ENCODE data around the gene CEP164.

The CEP164 gene

DNA sequence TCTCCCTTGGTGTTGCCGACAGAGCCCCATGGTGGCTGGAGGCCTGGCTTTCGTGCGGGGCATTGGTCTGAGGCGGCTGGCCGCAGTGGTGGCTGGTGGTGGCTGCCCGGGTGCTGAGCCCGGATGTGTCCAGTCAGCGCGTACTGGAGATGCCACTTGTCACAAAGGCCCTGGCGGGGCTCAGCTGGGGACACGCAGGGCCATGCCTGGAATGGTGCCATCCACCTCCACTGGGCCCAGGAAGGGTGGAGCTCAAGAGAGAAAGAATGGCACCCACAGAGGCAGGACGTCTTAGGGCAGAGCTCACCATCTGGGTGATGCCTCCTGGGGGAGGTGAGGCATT, 92.5 kb downstream of the CEP164 start:
- no peaks in the 10 kb centered on the region for H3K9me3 Mint-ChIP-seq
- H3K4me1 Mint-ChIP-seq (ENCODE audit: low read depth), result no peaks in the 10 kb centered on the region
- H3K27ac Mint-ChIP-seq, result no peak overlapping the region
- H3K27me3 Mint-ChIP-seq, result peaks cover 4% of the 10 kb centered on the region
- no peaks in the 10 kb centered on the region for H3K36me3 Mint-ChIP-seq (ENCODE audit: low read depth)
- intact Hi-C loops (cut with micrococcal nuclease), result no loop called here
- H3K4me3 Mint-ChIP-seq, result no peak overlapping the region

DNA sequence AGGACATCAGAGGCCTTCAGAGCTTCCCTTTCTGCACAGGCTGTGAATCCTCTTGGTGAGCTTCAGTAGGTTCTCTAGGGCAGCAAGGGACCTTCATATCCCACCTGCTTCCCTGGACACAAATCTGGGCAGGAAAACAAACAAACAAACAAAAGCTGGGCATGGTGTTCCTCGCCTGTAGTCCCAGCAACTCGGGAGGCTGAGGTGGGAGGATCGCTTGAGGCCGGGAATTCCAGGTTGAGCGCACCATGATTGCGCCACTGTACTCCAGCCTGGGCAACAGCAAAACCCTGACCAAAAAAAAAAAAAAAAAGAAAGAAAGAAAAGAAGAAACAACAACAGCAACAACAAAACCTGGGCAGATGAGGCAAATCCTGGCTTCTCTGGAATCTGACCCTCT, 92.9 kb downstream of the CEP164 start:
- peaks cover 4% of the 10 kb centered on the region for H3K27me3 Mint-ChIP-seq
- H3K4me1 Mint-ChIP-seq (ENCODE audit: low read depth), result no peaks in the 10 kb centered on the region
- intact Hi-C loops (cut with micrococcal nuclease), result no loop called here
- H3K4me3 Mint-ChIP-seq, result no peak overlapping the region
- H3K9me3 Mint-ChIP-seq, result no peaks in the 10 kb centered on the region
- no peak overlapping the region for H3K27ac Mint-ChIP-seq
- no peaks in the 10 kb centered on the region for H3K36me3 Mint-ChIP-seq (ENCODE audit: low read depth)

DNA sequence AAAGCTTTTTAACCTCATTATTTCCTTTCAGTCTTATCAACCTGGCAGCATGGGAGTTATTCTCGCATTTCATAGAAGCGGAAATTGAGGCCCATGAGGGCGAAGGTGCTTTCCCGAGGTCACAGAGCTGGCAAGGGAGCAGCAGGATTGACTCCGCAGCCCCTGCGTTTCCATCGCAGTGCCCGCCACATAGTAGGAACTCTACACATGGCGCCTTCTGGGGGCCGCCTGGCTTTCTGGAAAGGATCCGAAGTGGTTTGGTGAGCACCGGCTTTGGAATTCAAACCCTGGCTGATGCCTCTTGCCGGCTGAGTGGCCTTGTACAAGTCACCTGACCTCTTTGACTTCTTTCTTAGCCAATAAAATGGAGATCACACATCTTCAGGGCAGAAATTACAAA, 93.4 kb downstream of the CEP164 start:
- intact Hi-C loops (cut with micrococcal nuclease), result no loop called here
- Mint-ChIP-seq H3K36me3 (ENCODE audit: low read depth) (no peaks in the 10 kb centered on the region), H3K4me1 (ENCODE audit: low read depth) (no peaks in the 10 kb centered on the region), H3K27me3 (peaks cover 4% of the 10 kb centered on the region), H3K9me3 (no peaks in the 10 kb centered on the region), H3K27ac (no peak overlapping the region), H3K4me3 (no peak overlapping the region)

DNA sequence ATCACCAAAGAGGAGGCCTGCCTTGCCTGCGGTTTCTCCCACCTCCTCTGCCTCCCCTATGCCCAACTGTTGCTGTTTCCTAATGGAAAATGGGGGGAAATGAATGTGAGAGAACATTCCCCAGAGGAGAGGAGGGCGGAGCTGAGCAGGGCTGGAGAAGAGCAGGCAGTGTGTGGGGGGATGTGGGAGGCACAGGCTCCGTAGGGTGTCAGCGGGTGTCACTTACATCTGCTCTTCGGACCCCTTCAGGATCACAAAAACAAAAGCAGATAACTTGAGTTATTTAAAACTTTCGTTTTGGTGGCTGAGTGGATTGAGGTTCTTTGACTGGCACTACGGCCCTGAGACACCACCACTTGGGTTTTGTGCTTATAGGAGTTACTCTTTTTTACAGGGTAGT, 93.8 kb downstream of the CEP164 start:
- H3K4me1 Mint-ChIP-seq (ENCODE audit: low read depth), result no peaks in the 10 kb centered on the region
- H3K4me3 Mint-ChIP-seq, result no peak overlapping the region
- intact Hi-C loops (cut with micrococcal nuclease), result no loop called here
- no peaks in the 10 kb centered on the region for H3K9me3 Mint-ChIP-seq
- H3K36me3 Mint-ChIP-seq (ENCODE audit: low read depth), result no peaks in the 10 kb centered on the region
- H3K27me3 Mint-ChIP-seq, result peaks cover 4% of the 10 kb centered on the region
- H3K27ac Mint-ChIP-seq, result no peak overlapping the region

DNA sequence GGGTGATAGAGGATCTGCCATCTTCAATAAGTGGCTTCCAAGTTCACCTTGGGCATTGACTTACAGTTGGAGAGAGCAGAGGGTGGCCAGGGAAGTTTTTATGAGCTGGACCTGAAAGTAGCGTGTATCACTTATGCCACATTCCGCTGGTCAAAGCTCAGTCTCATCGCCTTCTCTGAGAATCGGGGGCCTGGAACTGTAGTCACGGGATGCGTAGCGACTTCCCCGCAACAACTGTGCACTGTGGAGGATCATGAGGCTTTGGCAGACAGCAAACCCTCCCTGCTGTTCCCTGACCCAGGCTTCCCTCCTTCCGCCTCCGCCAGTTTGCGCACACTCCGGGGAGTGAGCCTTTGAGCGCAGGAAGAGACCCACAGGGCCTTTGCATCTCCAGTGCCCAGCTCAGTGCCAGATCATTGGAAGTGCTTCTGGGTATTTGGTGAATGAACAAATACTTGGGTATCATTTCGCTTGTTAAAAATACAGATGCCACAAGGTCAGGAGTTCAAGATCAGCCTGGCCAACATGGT, 95.5 kb downstream of the CEP164 start:
- Mint-ChIP-seq H3K4me1 (ENCODE audit: low read depth) (no peaks in the 10 kb centered on the region), H3K9me3 (no peaks in the 10 kb centered on the region), H3K4me3 (no peak overlapping the region), H3K27ac (no peak overlapping the region), H3K36me3 (ENCODE audit: low read depth) (no peaks in the 10 kb centered on the region), H3K27me3 (peaks cover 3% of the 10 kb centered on the region)
- intact Hi-C loops (cut with micrococcal nuclease), result no loop called here

DNA sequence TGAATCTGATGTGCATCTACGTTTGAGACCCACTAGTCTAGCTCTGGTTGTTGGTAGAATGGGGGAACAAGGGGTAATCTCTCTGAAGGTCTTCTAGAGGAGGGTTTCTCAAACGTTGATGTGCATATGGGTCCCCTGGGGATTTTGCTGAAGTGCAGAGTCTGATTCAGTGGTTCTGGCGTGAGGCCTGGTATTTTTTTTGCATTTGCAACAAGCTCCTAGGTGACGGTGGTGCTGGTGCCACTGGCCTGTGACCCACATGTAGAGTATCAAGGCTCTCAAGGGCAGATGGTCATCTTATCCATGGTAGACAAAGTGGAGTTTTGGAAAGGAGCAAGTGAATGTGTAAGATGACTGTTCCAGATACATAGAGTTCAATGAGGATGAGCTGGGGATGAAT, 97.1 kb downstream of the CEP164 start:
- Mint-ChIP-seq H3K27me3 (peaks cover 3% of the 10 kb centered on the region), H3K4me3 (no peak overlapping the region), H3K36me3 (ENCODE audit: low read depth) (no peaks in the 10 kb centered on the region), H3K9me3 (no peaks in the 10 kb centered on the region), H3K4me1 (ENCODE audit: low read depth) (no peaks in the 10 kb centered on the region), H3K27ac (no peak overlapping the region)
- intact Hi-C loops (cut with micrococcal nuclease), result no loop called here

DNA sequence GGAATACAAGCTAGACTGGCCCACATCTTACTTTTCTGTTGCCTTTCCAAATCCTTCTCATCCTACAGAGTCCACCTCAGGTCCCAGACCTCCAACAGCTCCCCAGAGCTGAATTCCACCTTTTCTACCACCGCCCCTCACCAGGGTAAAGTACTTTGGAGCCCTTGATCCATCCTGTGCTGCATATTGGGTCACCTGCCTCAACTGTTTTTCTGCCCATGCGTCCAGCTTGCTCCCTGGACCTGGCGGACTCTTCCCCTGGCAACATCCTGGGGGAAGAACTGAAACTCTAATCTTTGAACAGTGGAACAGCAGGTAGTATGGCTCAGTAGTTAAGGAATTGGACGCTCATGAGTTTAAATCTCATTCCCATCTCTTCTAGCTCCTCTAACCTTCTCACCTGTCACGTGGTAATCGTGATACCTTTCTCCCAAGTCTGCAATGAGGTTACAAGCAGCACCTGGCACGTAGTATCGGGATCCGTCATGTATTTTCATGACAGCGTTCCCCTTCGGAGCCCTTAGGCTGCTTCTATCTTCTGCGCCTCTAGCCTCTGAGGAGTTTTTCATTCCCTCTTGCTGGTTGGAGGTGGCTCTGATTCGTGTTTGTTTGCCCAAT, 98.1 kb downstream of the CEP164 start:
- no peaks in the 10 kb centered on the region for H3K9me3 Mint-ChIP-seq
- intact Hi-C loops (cut with micrococcal nuclease), result no loop called here
- H3K4me3 Mint-ChIP-seq, result no peak overlapping the region
- no peaks in the 10 kb centered on the region for H3K4me1 Mint-ChIP-seq (ENCODE audit: low read depth)
- H3K36me3 Mint-ChIP-seq (ENCODE audit: low read depth), result no peaks in the 10 kb centered on the region
- H3K27ac Mint-ChIP-seq, result no peak overlapping the region
- peaks cover 3% of the 10 kb centered on the region for H3K27me3 Mint-ChIP-seq

DNA sequence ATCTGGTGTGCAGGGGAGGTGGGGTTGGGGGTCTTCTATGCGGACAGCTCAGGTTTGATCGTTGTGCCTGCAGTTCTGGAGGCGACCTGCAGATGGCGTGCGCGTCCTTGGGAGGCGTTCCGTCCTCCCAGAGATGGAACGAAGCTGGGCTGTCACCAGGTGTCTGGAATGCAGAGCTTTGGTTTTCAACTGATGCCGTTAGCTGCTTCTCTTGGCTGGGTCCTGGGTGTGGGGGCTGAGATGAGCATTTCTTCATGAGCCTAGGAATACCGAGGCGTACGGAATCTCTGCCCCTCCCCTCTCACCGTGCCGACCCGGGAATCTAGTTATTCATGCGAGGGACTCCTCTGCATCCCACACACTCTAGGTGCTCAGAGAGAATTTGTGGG, 98.6 kb downstream of the CEP164 start:
- Mint-ChIP-seq H3K9me3 (no peaks in the 10 kb centered on the region), H3K27ac (no peak overlapping the region), H3K4me1 (ENCODE audit: low read depth) (no peaks in the 10 kb centered on the region), H3K27me3 (peaks cover 3% of the 10 kb centered on the region), H3K4me3 (no peak overlapping the region), H3K36me3 (ENCODE audit: low read depth) (no peaks in the 10 kb centered on the region)
- intact Hi-C loops (cut with micrococcal nuclease), result no loop called here

DNA sequence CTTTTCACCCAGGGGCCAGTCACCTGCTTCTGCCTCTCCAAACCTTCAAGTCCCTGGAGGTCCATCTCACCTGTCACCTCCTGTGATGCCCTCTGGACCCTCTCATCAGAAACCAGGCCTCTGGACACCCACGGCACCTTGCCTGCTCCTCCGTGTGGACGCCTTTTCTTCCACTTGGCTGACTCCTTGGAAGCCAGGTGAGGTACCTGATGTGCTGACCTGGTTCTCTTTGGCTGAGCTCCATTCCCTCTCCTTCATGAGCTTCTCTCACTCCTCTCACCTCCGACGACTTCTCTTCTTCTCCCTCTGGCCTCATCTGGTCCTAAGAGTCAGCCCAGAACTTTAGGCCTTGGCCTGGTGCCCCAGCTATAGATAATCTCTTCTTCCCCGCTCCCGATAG, 99.3 kb downstream of the CEP164 start:
- H3K4me1 Mint-ChIP-seq (ENCODE audit: low read depth), result no peaks in the 10 kb centered on the region
- H3K27ac Mint-ChIP-seq, result no peak overlapping the region
- H3K36me3 Mint-ChIP-seq (ENCODE audit: low read depth), result no peaks in the 10 kb centered on the region
- H3K9me3 Mint-ChIP-seq, result no peaks in the 10 kb centered on the region
- intact Hi-C loops (cut with micrococcal nuclease), result no loop called here
- peaks cover 3% of the 10 kb centered on the region for H3K27me3 Mint-ChIP-seq
- H3K4me3 Mint-ChIP-seq, result no peak overlapping the region

DNA sequence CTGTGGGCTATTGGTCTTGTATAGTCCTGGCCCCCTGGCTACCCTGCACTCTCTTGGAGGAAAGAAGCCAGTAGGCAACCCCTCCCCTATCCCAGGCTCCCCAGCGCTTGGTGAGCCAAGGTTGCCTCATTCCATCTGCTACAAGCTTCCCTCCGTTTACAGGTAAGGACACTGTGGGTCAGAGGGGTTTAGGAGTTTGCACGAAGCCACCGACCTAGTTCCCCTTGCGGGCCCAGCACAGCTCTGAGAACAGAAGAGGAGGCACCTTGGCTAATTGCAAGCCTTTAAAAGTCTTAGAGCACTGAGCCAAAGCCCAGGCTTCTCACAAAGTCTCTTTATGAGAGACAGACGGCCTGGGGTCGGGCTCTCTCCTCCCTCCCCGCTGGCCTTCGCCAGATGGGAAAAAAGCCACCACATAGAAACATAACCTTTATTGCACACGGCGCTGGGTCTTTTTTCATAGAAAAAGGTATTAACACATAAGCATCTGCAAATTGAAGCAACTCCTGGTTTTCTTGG, 99.8 kb downstream of the CEP164 start:
- H3K27ac Mint-ChIP-seq, result no peak overlapping the region
- H3K36me3 Mint-ChIP-seq (ENCODE audit: low read depth), result no peaks in the 10 kb centered on the region
- H3K4me1 Mint-ChIP-seq (ENCODE audit: low read depth), result no peaks in the 10 kb centered on the region
- intact Hi-C loops (cut with micrococcal nuclease), result no loop called here
- peaks cover 3% of the 10 kb centered on the region for H3K27me3 Mint-ChIP-seq
- H3K4me3 Mint-ChIP-seq, result no peak overlapping the region
- no peaks in the 10 kb centered on the region for H3K9me3 Mint-ChIP-seq

DNA sequence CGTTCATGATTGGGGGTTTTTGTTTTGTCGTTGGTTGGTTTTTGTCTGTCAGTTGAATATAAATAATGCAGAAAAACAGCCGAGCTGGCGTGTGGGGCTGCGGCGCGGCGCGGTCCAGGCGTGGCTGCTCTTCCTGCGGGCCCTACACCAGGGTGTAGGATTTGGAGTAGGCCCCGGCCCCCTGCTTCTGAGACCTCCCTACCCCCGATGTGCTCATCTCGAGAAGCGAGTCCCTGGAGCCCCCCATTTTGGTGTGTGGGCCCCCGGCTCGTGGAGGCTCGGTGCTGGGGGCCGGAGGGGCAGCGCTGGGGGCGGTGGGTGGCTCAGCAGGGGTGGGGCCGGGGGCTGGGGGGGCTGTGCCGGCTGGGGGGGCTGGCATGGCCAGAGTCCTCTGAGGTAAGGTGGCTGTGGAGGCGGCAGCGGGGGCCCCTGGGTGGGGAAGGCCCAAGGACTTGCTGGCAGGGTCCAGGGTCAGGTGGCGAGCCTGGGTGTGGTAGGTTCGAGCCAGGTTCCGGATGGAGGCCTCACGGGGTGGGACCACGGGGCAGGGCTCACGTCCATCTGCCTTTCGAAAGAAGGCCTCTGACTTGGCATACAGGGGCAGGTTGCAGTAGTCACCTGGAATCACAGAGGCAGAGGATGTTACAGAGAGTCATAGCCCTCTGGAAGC, 100.7 kb downstream of the CEP164 start:
- H3K27ac Mint-ChIP-seq, result no peak overlapping the region
- H3K4me1 Mint-ChIP-seq (ENCODE audit: low read depth), result no peaks in the 10 kb centered on the region
- no peak overlapping the region for H3K4me3 Mint-ChIP-seq
- H3K27me3 Mint-ChIP-seq, result peaks cover 5% of the 10 kb centered on the region
- intact Hi-C loops (cut with micrococcal nuclease), result no loop called here
- H3K9me3 Mint-ChIP-seq, result no peaks in the 10 kb centered on the region
- no peaks in the 10 kb centered on the region for H3K36me3 Mint-ChIP-seq (ENCODE audit: low read depth)

DNA sequence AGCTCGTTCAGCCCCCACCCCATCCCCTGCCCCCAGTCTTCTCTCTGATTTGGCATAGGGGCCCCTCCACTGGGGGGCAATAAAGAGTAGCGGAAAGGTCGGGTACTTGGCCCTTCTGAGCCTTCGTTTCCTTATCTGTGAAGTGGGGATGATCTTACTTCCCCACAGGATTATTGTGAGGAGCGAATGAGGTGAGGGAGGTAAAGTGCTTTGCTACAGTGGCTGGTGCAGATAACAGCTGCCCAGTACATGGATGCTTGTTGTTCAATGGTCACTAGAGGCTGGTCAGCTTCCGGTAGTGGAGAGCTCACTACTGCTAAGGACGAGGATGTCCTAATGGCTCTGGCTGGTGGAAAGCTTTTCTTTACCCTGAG, 101.2 kb downstream of the CEP164 start:
- intact Hi-C loops (cut with micrococcal nuclease), result no loop called here
- peaks cover 5% of the 10 kb centered on the region for H3K27me3 Mint-ChIP-seq
- H3K4me3 Mint-ChIP-seq, result no peak overlapping the region

DNA sequence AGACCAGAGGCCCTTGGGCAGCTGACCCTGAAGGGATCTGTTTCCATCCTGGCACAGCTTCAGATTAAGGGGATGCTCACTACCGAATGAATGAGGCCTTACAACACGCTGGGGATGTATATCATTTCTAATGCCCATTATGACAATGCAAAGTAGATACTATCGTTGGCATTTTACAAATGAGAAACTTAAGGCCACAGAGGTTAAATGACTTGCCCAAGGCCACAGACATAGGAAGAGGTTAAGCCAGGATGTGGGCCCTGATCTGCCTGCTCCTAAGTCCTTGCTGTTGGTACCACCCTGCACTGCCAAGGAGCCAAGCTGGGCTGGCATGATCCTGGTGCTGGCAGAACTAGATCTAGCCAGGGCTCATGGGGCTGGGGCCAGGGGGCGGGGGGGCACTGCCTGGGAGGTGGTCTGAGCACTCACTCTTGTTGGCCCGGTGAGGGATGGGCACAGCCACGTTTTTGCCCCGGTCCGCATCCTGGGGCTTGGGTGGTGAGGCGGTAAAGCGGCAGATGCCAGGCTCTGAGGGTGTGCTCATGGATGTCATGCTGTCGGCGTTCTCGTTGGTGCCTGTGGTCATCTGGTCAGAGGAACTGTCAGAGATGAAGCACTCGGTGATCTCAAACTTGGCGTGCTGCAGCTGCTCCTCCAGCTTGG, 102.8 kb downstream of the CEP164 start:
- intact Hi-C loops (cut with micrococcal nuclease), result no loop called here
- Mint-ChIP-seq H3K27me3 (peaks cover 5% of the 10 kb centered on the region), H3K4me3 (no peak overlapping the region), H3K4me1 (ENCODE audit: low read depth) (no peaks in the 10 kb centered on the region), H3K27ac (no peak overlapping the region), H3K36me3 (ENCODE audit: low read depth) (no peaks in the 10 kb centered on the region), H3K9me3 (no peaks in the 10 kb centered on the region)

More for the DNA sequence above, 101.2 kb downstream of the CEP164 start:
- Mint-ChIP-seq H3K9me3 (no peaks in the 10 kb centered on the region), H3K27ac (no peak overlapping the region), H3K36me3 (ENCODE audit: low read depth) (no peaks in the 10 kb centered on the region), H3K4me1 (ENCODE audit: low read depth) (no peaks in the 10 kb centered on the region)

DNA sequence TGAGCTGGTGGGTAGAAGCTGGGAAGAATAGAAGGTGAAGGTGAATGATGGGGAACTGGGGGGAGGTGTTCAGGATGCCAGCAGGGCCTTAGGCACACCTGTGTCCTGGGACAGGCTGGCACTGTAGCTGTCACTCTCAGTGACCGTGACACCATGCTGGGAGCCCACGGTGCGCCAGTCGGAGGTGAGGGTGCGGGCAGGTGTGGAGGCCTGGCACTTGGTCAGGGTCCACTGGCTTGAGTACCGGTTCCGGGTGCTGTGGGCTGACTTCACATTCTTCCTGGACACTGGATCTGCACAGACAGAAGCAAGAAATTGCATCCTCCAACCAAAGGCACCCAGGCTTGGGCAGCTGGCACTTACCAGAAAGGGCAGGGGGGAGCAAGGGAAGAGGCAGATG, 103.8 kb downstream of the CEP164 start:
- H3K9me3 Mint-ChIP-seq, result no peaks in the 10 kb centered on the region

More for the DNA sequence above, 103.8 kb downstream of the CEP164 start:
- H3K4me3 Mint-ChIP-seq, result no peak overlapping the region
- no peaks in the 10 kb centered on the region for H3K4me1 Mint-ChIP-seq (ENCODE audit: low read depth)
- H3K27ac Mint-ChIP-seq, result no peak overlapping the region
- H3K27me3 Mint-ChIP-seq, result peaks cover 11% of the 10 kb centered on the region
- intact Hi-C loops (cut with micrococcal nuclease), result no loop called here
- H3K36me3 Mint-ChIP-seq (ENCODE audit: low read depth), result no peaks in the 10 kb centered on the region

Measured in dendritic cell treated with granulocyte-macrophage colony-stimulating factor and Interleukin-4, amounts not matched to agents 40 ng/mL and 50 ng/mL, for 4 days (primary cell).